ENCODE data around the gene INTS4. TPM values are rescaled to one million over a fixed set of nuclear protein-coding genes. Genes with fewer than 3 reads are reported as not detected.
"Not testable (repeated sequence)": the region's sequence is repeated elsewhere in the genome, so short reads cannot be mapped to it uniquely, and the experiment has no call there.

The INTS4 gene
- polyA plus RNA-seq, 1 of the 3 experiments (the other 2 are of a cell fraction) = 23.0 TPM

DNA sequence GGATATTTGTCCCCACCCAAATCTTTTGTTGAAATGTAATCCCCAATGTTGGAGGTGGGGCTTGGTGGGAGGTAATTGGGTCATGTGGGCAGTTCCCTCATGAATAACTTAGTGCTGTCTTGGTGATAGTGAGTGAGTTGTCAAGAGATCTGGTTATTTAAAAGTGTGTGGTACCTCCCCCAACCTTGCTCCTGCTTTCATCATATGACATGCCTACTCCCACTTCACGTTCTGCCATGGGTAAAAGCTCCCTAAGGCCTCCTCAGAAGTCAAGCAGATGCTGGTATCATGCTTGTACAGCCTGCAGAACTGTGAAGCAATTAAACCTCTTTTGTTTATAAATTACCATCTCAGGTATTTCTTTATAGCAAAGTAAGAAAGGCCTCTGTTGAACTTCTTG, 143.0 kb downstream of the INTS4 start:
- 50% methylated on average over 1 of the region's 1 CpG for WGBS (ENCODE audit: low lambda C conversion rate)
- POLR2A ChIA-PET = no interaction called here

DNA sequence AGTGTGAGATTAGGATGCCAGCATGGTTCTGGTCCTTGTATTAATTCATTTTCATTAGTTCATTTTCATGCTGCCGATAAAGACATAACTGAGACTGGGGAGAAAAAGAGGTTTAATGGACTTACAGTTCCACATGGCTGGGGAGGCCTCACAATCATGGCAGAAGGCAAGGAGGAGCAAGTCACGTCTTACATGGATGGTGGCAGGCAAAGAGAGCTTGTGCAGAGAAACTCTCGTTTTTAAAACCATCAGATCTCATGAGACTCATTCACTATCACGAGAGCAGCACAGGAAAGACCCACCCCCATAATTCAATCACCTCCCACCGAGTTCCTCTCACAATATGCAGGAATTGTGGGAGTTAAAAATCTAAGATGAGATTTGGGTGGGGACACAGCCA, 150.8 kb downstream of the INTS4 start:
- H3K79me2 ChIP-seq (ENCODE audit: insufficient read depth); H3K4me1 ChIP-seq (ENCODE audit: control insufficient read depth in 1 of 2, insufficient read depth in 2 of 2, low read depth in 1 of 2, low read length in 1 of 2); DNase-seq; H3K9ac ChIP-seq; POLR2A ChIA-PET; H3K9me2 ChIP-seq; H2AFZ ChIP-seq (ENCODE audit: low read depth); H3K27me3 ChIP-seq (ENCODE audit: insufficient read depth); H3K9me3 ChIP-seq; H3K4me2 ChIP-seq; CTCF ChIA-PET; H3K27ac ChIP-seq (ENCODE audit: low read depth in 2 of 2, low read length in 1 of 2); H4K20me1 ChIP-seq (ENCODE audit: insufficient read depth); H3K4me3 ChIP-seq (ENCODE audit: low read depth in 2 of 2, low read length in 1 of 2); H3F3A ChIP-seq (replicated peaks; ENCODE audit: insufficient read depth): not testable (repeated sequence)
- peaks cover 14 to 55% of the 10 kb centered on the region in 2 experiments for H3K36me3 ChIP-seq (replicated peaks in 1 of 2; ENCODE audit: control insufficient read depth in 1 of 2, insufficient read depth in 2 of 2, low read length in 1 of 2)
- 69% methylated on average over 5 of the region's 5 CpGs for WGBS (ENCODE audit: low lambda C conversion rate)

More for the DNA sequence above, 143.0 kb downstream of the INTS4 start:
- Histone ChIP-seq H3F3A (replicated peaks; ENCODE audit: insufficient read depth) (peaks cover 7% of the 10 kb centered on the region), H3K4me3 (ENCODE audit: low read depth in 2 of 2, low read length in 1 of 2) (no peak overlapping the region), H3K79me2 (ENCODE audit: insufficient read depth) (no peaks in the 10 kb centered on the region), H2AFZ (ENCODE audit: low read depth) (no peak overlapping the region), H4K20me1 (ENCODE audit: insufficient read depth) (no peaks in the 10 kb centered on the region), H3K4me1 (ENCODE audit: control insufficient read depth in 1 of 2, insufficient read depth in 2 of 2, low read depth in 1 of 2, low read length in 1 of 2) (no peaks in the 10 kb centered on the region), H3K4me2 (no peak overlapping the region), H3K27ac (ENCODE audit: low read depth in 2 of 2, low read length in 1 of 2) (no peak overlapping the region), H3K27me3 (ENCODE audit: insufficient read depth) (no peaks in the 10 kb centered on the region), H3K36me3 (replicated peaks in 1 of 2; ENCODE audit: control insufficient read depth in 1 of 2, insufficient read depth in 2 of 2, low read length in 1 of 2) (peaks cover 6 to 67% of the 10 kb centered on the region in 2 experiments), H3K9me2 (no peaks in the 10 kb centered on the region), H3K9ac (no peak overlapping the region), H3K9me3 (0 out of 2 replicates have a peak, but pooled peaks cover 13% of the 10 kb centered on the region)
- CTCF ChIA-PET = no interaction called here
- no peak for TF ChIP-seq MEF2A (IDR thresholded peaks at IDR 0.05; ENCODE audit: borderline replicate concordance, low read depth)
- no peak for TF ChIP-seq NFIC (IDR thresholded peaks at IDR 0.05; ENCODE audit: borderline replicate concordance)
- TF ChIP-seq, protein P1, sequence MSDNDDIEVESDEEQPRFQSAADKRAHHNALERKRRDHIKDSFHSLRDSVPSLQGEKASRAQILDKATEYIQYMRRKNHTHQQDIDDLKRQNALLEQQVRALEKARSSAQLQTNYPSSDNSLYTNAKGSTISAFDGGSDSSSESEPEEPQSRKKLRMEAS (IDR thresholded peaks at IDR 0.05; ENCODE audit: low read depth) = no peak
- TF ChIP-seq GATA2 (CRISPR knock-in tag; IDR thresholded peaks at IDR 0.05) = no peak
- TF ChIP-seq TEAD4 (IDR thresholded peaks at IDR 0.05; ENCODE audit: borderline replicate concordance, insufficient read depth) = no peak
- no peak for TF ChIP-seq CHD2 (IDR thresholded peaks at IDR 0.05; ENCODE audit: low read length, partially characterized antibody)
- TF ChIP-seq JUND (IDR thresholded peaks at IDR 0.05) = no peak
- TF ChIP-seq TCF12 (IDR thresholded peaks at IDR 0.05) = no peak
- no peak for TF ChIP-seq MXI1 (IDR thresholded peaks at IDR 0.05; ENCODE audit: low read depth, low read length)
- no peak for TF ChIP-seq RAD21 (IDR thresholded peaks at IDR 0.05; ENCODE audit: low read length)
- TF ChIP-seq ELF1 (IDR thresholded peaks at IDR 0.05) = no peak
- TF ChIP-seq, protein P2, sequence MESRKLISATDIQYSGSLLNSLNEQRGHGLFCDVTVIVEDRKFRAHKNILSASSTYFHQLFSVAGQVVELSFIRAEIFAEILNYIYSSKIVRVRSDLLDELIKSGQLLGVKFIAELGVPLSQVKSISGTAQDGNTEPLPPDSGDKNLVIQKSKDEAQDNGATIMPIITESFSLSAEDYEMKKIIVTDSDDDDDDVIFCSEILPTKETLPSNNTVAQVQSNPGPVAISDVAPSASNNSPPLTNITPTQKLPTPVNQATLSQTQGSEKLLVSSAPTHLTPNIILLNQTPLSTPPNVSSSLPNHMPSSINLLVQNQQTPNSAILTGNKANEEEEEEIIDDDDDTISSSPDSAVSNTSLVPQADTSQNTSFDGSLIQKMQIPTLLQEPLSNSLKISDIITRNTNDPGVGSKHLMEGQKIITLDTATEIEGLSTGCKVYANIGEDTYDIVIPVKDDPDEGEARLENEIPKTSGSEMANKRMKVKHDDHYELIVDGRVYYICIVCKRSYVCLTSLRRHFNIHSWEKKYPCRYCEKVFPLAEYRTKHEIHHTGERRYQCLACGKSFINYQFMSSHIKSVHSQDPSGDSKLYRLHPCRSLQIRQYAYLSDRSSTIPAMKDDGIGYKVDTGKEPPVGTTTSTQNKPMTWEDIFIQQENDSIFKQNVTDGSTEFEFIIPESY (IDR thresholded peaks at IDR 0.05; ENCODE audit: borderline replicate concordance, low read depth) = no peak
- no peak for TF ChIP-seq POLR2AphosphoS5 (IDR thresholded peaks at IDR 0.05; ENCODE audit: low read depth, low read length)
- no peak for TF ChIP-seq EZH2phosphoT487 (IDR thresholded peaks at IDR 0.05; ENCODE audit: borderline replicate concordance, low read depth)
- no peak for TF ChIP-seq TAF1 (IDR thresholded peaks at IDR 0.05; ENCODE audit: borderline replicate concordance, low read depth, low read length)
- TF ChIP-seq NRF1 (IDR thresholded peaks at IDR 0.05; ENCODE audit: low read depth, low read length) = no peak
- no peak for DNase-seq

Data from SK-N-SH (cell line).